ENCODE data around the gene MPV17L2.

DNA sequence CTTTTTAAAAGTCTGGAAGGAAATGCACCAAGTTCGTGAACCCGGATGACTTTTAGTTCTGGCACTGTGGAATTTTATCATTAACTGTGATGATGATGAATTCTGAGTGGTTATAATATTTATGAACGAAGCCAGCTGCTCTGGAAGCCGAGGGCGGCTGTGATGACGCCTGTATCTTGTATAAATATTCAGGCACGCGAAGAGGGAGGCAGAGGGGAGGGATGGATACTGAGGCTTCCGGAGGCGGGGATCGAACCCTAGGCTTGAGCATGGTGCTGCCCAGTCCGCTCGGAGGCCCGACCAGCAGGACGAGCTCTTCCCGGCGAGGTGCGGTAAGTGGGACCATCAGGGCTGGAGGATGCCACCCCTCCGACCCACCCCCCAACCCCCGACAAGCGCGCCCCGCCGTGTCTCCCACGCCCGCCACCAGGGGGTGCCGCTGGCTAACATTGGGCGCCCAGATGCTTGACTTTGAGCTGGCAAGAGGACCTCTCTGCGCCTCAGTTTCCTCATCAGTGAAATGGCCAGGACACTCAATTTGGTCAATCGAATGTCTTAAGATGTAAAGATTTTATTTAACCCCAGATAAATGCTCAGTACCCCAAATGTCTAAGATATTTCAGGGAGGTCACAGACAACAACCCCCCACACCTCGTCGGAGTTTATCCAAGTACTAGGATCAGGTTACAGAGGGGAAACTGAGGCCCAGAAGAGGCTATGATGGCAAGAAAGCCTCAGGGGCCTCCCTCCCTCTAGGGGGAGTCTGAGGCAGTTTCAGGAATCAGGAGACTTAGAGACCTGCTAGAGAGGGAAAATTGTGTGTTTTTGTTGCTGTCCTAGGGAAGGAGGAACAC lies 15.3 kb downstream of the MPV17L2 start:
- TF ChIP-seq, protein P1, sequence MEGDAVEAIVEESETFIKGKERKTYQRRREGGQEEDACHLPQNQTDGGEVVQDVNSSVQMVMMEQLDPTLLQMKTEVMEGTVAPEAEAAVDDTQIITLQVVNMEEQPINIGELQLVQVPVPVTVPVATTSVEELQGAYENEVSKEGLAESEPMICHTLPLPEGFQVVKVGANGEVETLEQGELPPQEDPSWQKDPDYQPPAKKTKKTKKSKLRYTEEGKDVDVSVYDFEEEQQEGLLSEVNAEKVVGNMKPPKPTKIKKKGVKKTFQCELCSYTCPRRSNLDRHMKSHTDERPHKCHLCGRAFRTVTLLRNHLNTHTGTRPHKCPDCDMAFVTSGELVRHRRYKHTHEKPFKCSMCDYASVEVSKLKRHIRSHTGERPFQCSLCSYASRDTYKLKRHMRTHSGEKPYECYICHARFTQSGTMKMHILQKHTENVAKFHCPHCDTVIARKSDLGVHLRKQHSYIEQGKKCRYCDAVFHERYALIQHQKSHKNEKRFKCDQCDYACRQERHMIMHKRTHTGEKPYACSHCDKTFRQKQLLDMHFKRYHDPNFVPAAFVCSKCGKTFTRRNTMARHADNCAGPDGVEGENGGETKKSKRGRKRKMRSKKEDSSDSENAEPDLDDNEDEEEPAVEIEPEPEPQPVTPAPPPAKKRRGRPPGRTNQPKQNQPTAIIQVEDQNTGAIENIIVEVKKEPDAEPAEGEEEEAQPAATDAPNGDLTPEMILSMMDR (IDR thresholded peaks at IDR 0.05), result peak; percentile 37 to 81 (median 74)
- no peak for TF ChIP-seq POLR2A (IDR thresholded peaks at IDR 0.05; ENCODE audit: low read depth)
- TF ChIP-seq POLR2AphosphoS5 (IDR thresholded peaks at IDR 0.05), result peak in 1 of 2 donors; percentile 28
